Bronchial epithelial cell (primary cell): ENCODE results near the gene CLEC7A. TPM values are rescaled to one million over a fixed set of nuclear protein-coding genes. Genes with fewer than 3 reads are reported as not detected.
A peak's percentile ranks its signal among the peaks of the same experiment; 100 is the strongest.

Experiments used
- DNase-seq: peaks from one replicate; pipeline ENCODE4 v3.0.0-alpha.2; 2010; ENCODE audit warnings: low read depth
- FAIRE-seq: peaks from 2 replicates; lab custom pipeline; 2011; peaks lifted over from hg19 to GRCh38; lab: Jason Lieb, UNC
- H3K27me3 ChIP-seq: 2 replicates; pipeline ENCODE4 v1.5.1; 2011; ENCODE audit warnings: low read length; ENCODE audit not compliant: control insufficient read depth, insufficient read depth
- H3K36me3 ChIP-seq: 2 replicates; pipeline ENCODE4 v1.5.1; 2011; ENCODE audit warnings: low read length; ENCODE audit not compliant: control insufficient read depth, insufficient read depth
- H3K4me3 ChIP-seq: 2 replicates; pipeline ENCODE4 v1.5.1; 2011; ENCODE audit warnings: mild to moderate bottlenecking, low read depth, low read length, control low read depth
- CTCF ChIP-seq: IDR thresholded peaks from 2 replicates; pipeline ENCODE4 v1.5.1; 2011; ENCODE audit warnings: mild to moderate bottlenecking, moderate library complexity, low read length, control low read depth, inconsistent platforms; ENCODE audit not compliant: insufficient read depth, severe bottlenecking
- total RNA-seq: library from RNA; depleted of rRNA; stranded (reverse); fragments of >200 nt; gene quantifications from 2 replicates; pipeline ENCODE4 v1.2.1, GENCODE V29; 2014

Gene CLEC7A
- total RNA-seq, 1 donor from 2014 or later: not detected

DNA sequence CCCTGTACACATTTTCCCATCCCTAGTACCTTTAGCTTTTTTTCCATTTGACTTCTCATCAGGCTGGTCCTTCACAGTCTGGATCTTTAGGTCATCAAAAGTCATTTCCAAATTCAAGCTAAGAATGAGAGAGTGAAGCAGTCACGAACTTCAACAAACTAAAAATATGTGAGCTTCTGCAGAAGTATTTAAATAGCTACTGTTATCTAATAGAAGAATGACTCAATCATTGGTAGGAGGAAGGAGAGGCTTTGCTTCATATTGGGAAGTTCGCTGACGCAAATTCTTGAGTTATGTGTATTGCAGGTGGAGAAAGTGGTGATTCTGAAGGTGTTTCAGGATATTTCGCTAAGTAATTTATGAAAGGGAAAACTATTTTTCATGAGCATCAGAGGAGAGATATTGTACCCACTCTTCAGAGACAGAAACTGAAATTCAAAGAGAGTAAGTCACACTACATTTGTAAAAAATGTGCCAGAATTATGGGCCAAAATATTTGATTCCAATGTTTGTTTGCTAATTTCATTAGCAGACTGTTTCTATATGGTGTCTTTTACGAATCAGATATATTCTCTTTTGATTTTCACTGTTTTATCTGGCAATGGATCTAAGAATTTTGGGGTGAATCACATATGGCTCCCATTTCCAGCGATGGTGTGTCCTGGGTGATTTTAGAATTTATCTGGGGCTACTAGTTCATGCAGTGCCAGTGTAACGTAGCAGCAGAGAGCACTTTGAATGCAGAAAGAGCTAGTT, 42.2 kb upstream of the CLEC7A start, which contains the start of gene OLR1:
TSS of gene OLR1 (minus strand) at position 160 of the 756 bp plus-strand sequence. CDS start at position 105, 55 bp downstream.
- Histone ChIP-seq H3K36me3 (no peaks in the 10 kb centered on the region), H3K27me3 (no peaks in the 10 kb centered on the region), H3K4me3 (no peak within 1 kb of the TSS)
- FAIRE-seq (no peak), DNase-seq (peak; percentile 62)
- no peak for TF ChIP-seq CTCF

- no peak for TF ChIP-seq CTCF
- FAIRE-seq (no peak), DNase-seq (peak; percentile 80)
- Histone ChIP-seq H3K4me3 (no peak overlapping the region), H3K36me3 (no peaks in the 10 kb centered on the region), H3K27me3 (no peaks in the 10 kb centered on the region)
These were observed 40.2 kb upstream of the CLEC7A start for GRCh38 chr12:10170216-10170615.

DNA sequence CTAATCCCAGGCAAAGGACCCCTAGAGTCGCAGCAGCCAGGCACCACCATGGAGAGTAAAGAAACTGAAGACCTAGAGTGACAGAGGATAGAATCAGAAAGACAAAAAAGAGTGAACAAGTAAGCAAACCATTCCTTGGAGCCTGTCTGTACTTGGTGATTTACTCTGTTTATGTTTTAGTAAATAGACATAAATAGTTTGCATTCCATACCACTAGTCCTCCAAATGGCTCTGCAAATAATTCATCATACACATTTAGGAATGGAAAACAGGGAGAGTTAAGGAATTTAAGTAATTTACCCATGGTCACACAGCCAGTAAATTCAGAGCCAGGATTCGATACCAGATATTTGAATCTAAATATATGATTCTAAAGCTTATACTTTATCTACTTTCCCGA, 39.1 kb upstream of the CLEC7A start:
- FAIRE-seq: no peak
- Histone ChIP-seq H3K27me3 (no peaks in the 10 kb centered on the region), H3K4me3 (no peak overlapping the region), H3K36me3 (no peaks in the 10 kb centered on the region)
- no peak for TF ChIP-seq CTCF
- DNase-seq: no peak

DNA sequence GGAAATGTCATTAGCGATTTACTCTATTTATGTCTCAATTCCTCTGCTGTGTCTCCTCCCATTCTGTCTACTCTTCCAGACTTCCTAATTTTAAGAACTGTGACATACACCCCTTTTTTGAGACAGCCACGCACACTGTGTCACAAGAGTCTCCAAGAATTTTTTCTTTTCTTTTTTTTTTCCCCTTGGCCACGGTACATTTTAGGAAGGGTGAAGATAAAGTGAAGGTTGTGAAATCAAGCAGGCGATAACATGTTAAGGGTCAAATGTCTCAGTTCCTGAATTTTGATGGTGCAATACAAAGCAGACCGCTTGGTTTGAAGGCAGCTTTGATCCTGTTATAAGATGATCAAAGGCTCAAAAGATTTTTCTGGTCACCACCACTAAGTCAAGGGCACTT, 37.6 kb upstream of the CLEC7A start:
- H3K36me3 ChIP-seq: no peaks in the 10 kb centered on the region
- H3K4me3 ChIP-seq: no peak overlapping the region
- peak; percentile 77 for DNase-seq
- no peak for FAIRE-seq
- H3K27me3 ChIP-seq: no peaks in the 10 kb centered on the region
- no peak for TF ChIP-seq CTCF

DNA sequence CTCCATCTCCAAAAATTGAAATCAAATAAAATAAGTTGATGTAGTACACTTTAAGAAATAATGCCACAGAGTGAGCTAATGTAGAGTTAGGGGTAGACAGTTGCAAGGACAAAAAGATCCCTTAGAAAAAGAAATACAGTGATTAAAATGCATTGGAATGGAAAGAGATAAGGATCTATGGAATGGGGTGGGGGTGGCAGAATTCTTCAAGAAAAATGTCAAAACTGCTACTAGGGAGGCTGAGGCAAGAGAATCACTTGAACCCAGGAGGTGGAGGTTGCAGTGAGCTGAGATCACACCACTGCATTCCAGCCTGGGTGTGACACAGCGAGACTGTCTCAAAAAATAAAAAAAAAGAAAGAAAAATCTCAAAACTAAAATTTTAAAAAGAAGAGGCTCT, 35.4 kb upstream of the CLEC7A start:
- H3K36me3 ChIP-seq: no peaks in the 10 kb centered on the region
- TF ChIP-seq CTCF: no peak
- FAIRE-seq: no peak
- DNase-seq: no peak
- H3K4me3 ChIP-seq: no peak overlapping the region
- H3K27me3 ChIP-seq: no peaks in the 10 kb centered on the region

DNA sequence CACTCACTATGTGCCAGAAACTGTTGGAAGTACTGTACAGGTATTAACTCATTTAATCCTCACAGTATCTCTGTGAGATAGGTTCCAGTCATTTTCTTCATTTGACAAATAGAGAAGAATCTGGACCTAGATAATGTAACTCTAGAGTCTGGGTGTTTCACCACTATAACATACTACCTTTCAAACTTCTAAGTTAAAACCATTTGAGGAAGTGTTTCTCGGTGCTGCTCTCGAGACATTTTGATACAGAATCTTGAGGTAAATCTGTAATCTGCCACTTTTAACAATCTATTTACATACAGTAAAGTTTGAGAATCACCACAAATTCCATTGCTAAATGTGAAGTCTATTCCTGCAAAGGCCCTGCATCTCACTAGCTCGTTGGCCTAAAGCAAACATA, 33.1 kb upstream of the CLEC7A start:
- DNase-seq (no peak), FAIRE-seq (no peak)
- no peak for TF ChIP-seq CTCF
- Histone ChIP-seq H3K36me3 (no peaks in the 10 kb centered on the region), H3K27me3 (peaks cover 3% of the 10 kb centered on the region), H3K4me3 (no peak overlapping the region)
